Left lung (tissue), 10 donors: ENCODE measurements around the gene ANKRD13B. TPM values are rescaled to one million over a fixed set of nuclear protein-coding genes. Genes with fewer than 3 reads are reported as not detected.
"Not testable (repeated sequence)": the region's sequence is repeated elsewhere in the genome, so short reads cannot be mapped to it uniquely, and the experiment has no call there.

Experiments
- ATAC-seq: fragments of 200-7000 bp; cut with Tn5 transposase; one replicate; pipeline ENCODE4 v1.9.1; 2020; ENCODE audit warnings: moderate library complexity
- DNase-seq, 4 donors: peaks; one replicate each; pipeline ENCODE4 v3.0.0-alpha.2; 2013 to 2020
- H3K27ac ChIP-seq, 2 donors: fragments of 200-600 bp; sonication (generic) in 1 of 2; one replicate each; pipeline versions ENCODE4 v1.5.0 to v1.8.0; 2020 to 2021
- H3K27me3 ChIP-seq, 2 donors: fragments of 200-600 bp; sonication (generic) in 1 of 2; one replicate each; pipeline versions ENCODE4 v1.5.0 to v1.8.0; 2020 to 2021
- H3K36me3 ChIP-seq, 2 donors: fragments of 200-600 bp; sonication (generic) in 1 of 2; one replicate each; pipeline versions ENCODE4 v1.5.0 to v1.8.0; 2020 to 2021
- H3K4me1 ChIP-seq, 2 donors: fragments of 200-600 bp; one replicate each; pipeline ENCODE4 v1.8.0; 2021
- H3K4me3 ChIP-seq, 2 donors: fragments of 200-600 bp; sonication (generic) in 1 of 2; one replicate each; pipeline versions ENCODE4 v1.5.0 to v1.8.0; 2020 to 2021; ENCODE audit warnings: mild to moderate bottlenecking in 1 of 2
- H3K9me3 ChIP-seq, 2 donors: fragments of 200-600 bp; sonication (generic) in 1 of 2; one replicate each; pipeline versions ENCODE4 v1.5.0 to v1.8.0; 2020 to 2021
- intact Hi-C, 2 donors: fragments of 100-400 bp; cut with DNase I; formaldehyde crosslinking; loops; one replicate each; pipeline versions ENCODE4 v1.11.2 to v1.14.2; 2022
- polyA plus RNA-seq, 6 donors: library from polyadenylated mRNA; unstranded; fragments of 120-200 nt; gene quantifications; one replicate each; pipeline ENCODE4 v1.2.1, GENCODE V29; 2013; ENCODE audit not compliant: insufficient read length in 6 of 6
- total RNA-seq, 2 donors: library from RNA; stranded (reverse); fragmentation: NEBNext Ultra II Directional; extraction: Animal tissue kit (Norgen Biotek cat#: 25700); gene quantifications; one replicate each; pipeline ENCODE4 v1.2.1, GENCODE V29; 2021
- TF ChIP-seq, protein P1 (sequence below), 2 donors: fragments of 200-600 bp; sonication (generic) in 1 of 2; IDR thresholded peaks; one replicate each; pipeline versions ENCODE4 v1.5.0 to v1.8.0; 2021; ENCODE audit warnings: antibody characterized with exemption in 2 of 2
- donor health status: DM: no; HTN: yes; CAD: no.
- donor health status: DM: no; HTN: no; CAD: no.

The ANKRD13B gene
- total and polyA plus RNA-seq, 8 donors: 7.7 to 14.3 (median 9.5) TPM

DNA sequence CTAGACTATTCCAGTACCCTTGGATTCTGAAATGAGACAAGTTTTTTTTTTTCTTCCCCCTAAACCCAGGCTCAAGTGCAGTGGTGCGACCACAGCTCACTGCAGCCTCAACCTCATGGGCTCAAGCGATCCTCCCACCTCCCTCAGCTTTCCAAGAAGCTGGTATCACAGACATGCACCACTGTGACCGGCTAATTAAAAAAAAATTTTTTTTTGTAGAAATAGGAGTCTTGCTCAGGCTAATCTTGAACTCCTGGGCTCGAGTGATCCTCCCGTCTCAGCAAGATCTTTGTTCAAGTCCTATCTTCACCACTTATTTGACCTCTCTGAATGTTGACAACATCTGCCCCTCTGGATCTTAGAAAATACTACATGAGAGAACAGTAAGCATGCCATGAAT is 56.4 kb downstream of the ANKRD13B start:
- no peak for ATAC-seq

DNA sequence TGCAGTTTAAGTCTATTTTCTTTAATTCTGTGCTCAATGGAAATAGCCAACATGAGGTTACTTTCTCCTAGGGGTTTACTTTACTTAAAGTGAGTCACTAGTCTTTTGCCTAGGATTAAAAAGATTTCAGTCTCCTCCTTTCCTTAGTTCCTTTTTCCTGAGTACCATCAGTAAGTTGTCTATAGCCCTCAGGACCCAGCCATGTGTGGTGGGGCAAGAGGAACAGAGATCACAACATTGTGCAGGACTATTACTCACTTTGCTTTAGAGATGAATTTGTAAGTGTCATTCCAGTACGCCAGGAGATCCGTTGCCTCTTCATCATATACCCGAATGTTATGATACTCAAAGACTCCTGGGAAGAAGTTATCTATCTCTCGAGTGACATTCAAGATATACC is 57.5 kb downstream of the ANKRD13B start:
- intact Hi-C loops: no loop called here
- ATAC-seq (peak; percentile 23), DNase-seq (no peak)
- no peaks in the 10 kb centered on the region for H3K9me3 ChIP-seq
- H3K4me1 ChIP-seq: peaks cover 6 to 14% of the 10 kb centered on the region in 2 donors
- H3K27ac ChIP-seq: no peak overlapping the region
- peaks cover 0 to 91% of the 10 kb centered on the region in 2 donors for H3K36me3 ChIP-seq
- H3K27me3 ChIP-seq: no peaks in the 10 kb centered on the region
- TF ChIP-seq, protein P1, sequence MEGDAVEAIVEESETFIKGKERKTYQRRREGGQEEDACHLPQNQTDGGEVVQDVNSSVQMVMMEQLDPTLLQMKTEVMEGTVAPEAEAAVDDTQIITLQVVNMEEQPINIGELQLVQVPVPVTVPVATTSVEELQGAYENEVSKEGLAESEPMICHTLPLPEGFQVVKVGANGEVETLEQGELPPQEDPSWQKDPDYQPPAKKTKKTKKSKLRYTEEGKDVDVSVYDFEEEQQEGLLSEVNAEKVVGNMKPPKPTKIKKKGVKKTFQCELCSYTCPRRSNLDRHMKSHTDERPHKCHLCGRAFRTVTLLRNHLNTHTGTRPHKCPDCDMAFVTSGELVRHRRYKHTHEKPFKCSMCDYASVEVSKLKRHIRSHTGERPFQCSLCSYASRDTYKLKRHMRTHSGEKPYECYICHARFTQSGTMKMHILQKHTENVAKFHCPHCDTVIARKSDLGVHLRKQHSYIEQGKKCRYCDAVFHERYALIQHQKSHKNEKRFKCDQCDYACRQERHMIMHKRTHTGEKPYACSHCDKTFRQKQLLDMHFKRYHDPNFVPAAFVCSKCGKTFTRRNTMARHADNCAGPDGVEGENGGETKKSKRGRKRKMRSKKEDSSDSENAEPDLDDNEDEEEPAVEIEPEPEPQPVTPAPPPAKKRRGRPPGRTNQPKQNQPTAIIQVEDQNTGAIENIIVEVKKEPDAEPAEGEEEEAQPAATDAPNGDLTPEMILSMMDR (IDR thresholded peaks at IDR 0.05): no peak
- H3K4me3 ChIP-seq: no peak overlapping the region

More for the DNA sequence above, 56.4 kb downstream of the ANKRD13B start:
- DNase-seq: no peak
- H3K4me3 ChIP-seq: no peak overlapping the region
- no peak overlapping the region for H3K27ac ChIP-seq
- intact Hi-C loops: no loop called here
- peaks cover 13 to 24% of the 10 kb centered on the region in 2 donors for H3K4me1 ChIP-seq
- TF ChIP-seq, protein P1 (IDR thresholded peaks at IDR 0.05): no peak
- H3K36me3 ChIP-seq: peaks cover 0 to 87% of the 10 kb centered on the region in 2 donors
- H3K27me3 ChIP-seq: no peaks in the 10 kb centered on the region
- no peaks in the 10 kb centered on the region for H3K9me3 ChIP-seq

DNA sequence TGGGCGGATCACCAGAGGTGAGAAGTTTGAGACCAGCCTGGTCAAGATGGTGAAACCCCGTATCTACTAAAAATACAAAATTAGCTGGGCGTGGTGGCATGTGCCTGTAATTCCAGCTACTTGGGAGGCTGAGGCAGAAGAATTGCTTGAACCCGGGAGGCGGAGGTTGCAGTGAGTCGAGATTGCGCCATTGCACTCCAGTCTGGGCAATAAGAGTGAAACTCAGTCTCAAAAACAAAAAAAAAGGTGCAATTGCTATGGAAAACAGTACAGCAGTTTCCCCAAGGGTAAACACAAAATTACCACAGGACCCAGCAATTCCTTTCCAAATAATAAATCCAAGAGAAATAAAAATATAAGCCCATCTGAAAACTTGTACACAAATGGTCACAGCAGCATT is 59.0 kb downstream of the ANKRD13B start:
- DNase-seq, H3K27me3 ChIP-seq, H3K9me3 ChIP-seq, intact Hi-C loops, H3K4me3 ChIP-seq, H3K27ac ChIP-seq, H3K4me1 ChIP-seq, ATAC-seq: not testable (repeated sequence)
- H3K36me3 ChIP-seq: peaks cover 0 to 92% of the 10 kb centered on the region in 2 donors

DNA sequence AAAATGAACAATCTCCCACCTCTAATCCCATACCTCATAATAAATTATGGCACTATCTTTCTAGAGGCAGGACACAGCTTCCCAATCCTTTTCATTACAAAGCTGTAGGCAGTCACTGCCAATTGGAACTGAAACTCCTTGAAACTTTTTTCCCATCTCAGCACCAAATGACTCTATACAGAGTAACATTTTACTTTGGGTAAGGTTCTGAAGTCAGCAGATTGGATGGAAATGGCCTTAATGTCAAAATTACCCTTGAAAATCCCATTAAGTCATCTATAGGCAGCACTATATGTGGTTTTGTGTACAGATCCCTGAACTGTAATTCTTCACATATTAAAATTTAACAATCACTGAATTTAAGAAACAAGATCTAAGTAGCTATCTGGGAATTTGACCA is 60.0 kb downstream of the ANKRD13B start:
- H3K9me3 ChIP-seq: no peaks in the 10 kb centered on the region
- intact Hi-C loops: no loop called here
- H3K4me3 ChIP-seq: no peak overlapping the region
- no peak overlapping the region for H3K27ac ChIP-seq
- H3K27me3 ChIP-seq: no peaks in the 10 kb centered on the region
- no peaks in the 10 kb centered on the region for H3K4me1 ChIP-seq
- no peak for DNase-seq
- no peak for ATAC-seq
- TF ChIP-seq, protein P1 (IDR thresholded peaks at IDR 0.05): no peak
- H3K36me3 ChIP-seq: peaks cover 0 to 91% of the 10 kb centered on the region in 2 donors

DNA sequence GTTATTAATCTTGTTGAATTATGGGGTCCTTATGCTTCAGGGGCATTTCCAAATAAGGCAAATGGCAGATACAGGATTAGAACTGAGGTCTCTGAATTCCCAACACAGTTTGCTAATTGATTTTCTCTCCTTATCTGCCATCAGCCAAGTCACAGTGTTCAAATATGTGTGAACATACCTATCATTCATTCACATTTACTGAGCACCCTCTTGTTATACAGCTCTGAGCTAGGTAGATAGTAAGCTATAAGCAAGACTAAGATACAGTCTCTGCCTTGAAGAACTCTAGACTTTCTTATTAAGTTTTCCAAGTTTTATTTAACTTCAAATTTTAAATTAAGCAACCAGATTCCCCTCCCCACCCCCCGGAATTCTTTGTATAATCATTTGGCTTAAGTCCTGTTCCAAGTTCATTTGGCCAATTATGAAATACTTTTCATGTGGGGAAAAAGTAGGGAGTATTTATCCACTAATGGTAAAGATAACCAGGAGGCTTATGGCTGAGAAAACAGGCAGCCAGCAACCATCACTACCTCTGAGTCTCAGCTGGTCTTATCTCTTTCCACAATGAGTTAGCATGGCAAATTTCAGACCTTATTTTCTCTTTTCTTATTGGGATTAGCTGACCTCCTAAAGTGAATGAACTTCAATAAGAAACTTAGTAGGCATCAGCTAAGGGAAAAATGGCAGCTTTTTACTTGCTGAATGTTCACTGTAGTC is 61.2 kb downstream of the ANKRD13B start:
- H3K27ac ChIP-seq: no peak overlapping the region
- H3K4me3 ChIP-seq: no peak overlapping the region
- H3K27me3 ChIP-seq: no peaks in the 10 kb centered on the region
- TF ChIP-seq, protein P1 (IDR thresholded peaks at IDR 0.05): no peak
- H3K4me1 ChIP-seq: no peaks in the 10 kb centered on the region
- peaks cover 0 to 87% of the 10 kb centered on the region in 2 donors for H3K36me3 ChIP-seq
- intact Hi-C loops: no loop called here
- no peaks in the 10 kb centered on the region for H3K9me3 ChIP-seq
- ATAC-seq: no peak
- DNase-seq: no peak

DNA sequence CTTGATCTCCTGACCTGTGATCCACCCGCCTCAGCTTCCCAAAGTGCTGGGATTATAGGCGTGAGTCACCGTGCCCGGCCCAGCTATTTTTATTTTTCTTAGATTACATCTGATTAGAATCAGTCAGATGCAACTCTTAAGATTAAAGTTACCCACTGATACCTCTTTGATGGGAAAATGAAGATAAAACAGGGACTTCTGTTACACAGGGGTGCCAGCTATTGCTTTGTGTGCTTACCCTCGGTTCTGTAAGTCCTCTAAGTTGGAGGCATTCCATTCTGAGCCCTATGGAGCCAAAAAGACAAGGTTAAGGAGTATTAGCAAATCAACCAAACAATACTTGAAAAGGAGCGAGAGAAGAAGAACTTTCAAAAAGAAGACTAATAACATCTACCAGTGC is 62.4 kb downstream of the ANKRD13B start:
- DNase-seq (no peak), ATAC-seq (no peak)
- intact Hi-C loops: no loop called here
- TF ChIP-seq, protein P1 (IDR thresholded peaks at IDR 0.05): no peak
- H3K36me3 ChIP-seq: peaks cover 0 to 89% of the 10 kb centered on the region in 2 donors
- no peak overlapping the region for H3K27ac ChIP-seq
- no peaks in the 10 kb centered on the region for H3K9me3 ChIP-seq
- no peak overlapping the region for H3K4me3 ChIP-seq
- H3K4me1 ChIP-seq: no peaks in the 10 kb centered on the region
- no peaks in the 10 kb centered on the region for H3K27me3 ChIP-seq
